H1 (cell line): ENCODE measurements around the gene GPR139.

Experiments
- CTCF ChIP-seq, 3 experiments: IDR thresholded peaks; 1 replicate in 2 of 3; 2 replicates in 1 of 3; pipeline versions ENCODE4 v1.5.1 to v1.6.1; 2011; ENCODE audit warnings: low read length in 3 of 3, mild to moderate bottlenecking in 3 of 3, inconsistent platforms in 2 of 3, low read depth in 1 of 3, moderate library complexity in 1 of 3; ENCODE audit not compliant: insufficient read depth in 1 of 3; ENCODE audit errors: control extremely low read depth in 1 of 3
- EZH2 ChIP-seq: fragments of 200-600 bp; sonication (generic); IDR thresholded peaks from 2 replicates; pipeline ENCODE4 v1.7.1; 2012; ENCODE audit warnings: low read depth, mild to moderate bottlenecking, moderate library complexity, low read length, inconsistent platforms; ENCODE audit not compliant: severe bottlenecking
- GABPA ChIP-seq: IDR thresholded peaks from 2 replicates; pipeline ENCODE4 v1.6.1; 2011; ENCODE audit warnings: mild to moderate bottlenecking, low read length, moderate library complexity, borderline replicate concordance; ENCODE audit not compliant: insufficient read depth
- HDAC2 ChIP-seq, 2 experiments: fragments of 300-600 bp in 1 of 2; sonication (generic) in 1 of 2; IDR thresholded peaks; 2 replicates each; pipeline ENCODE4 v1.6.1; 2011 to 2012; ENCODE audit warnings: low read depth in 2 of 2, low read length in 2 of 2, mild to moderate bottlenecking in 2 of 2, moderate library complexity in 2 of 2, borderline replicate concordance in 1 of 2, inconsistent platforms in 1 of 2
- JUND ChIP-seq: IDR thresholded peaks from 2 replicates; pipeline ENCODE4 v1.6.1; 2011; ENCODE audit warnings: mild to moderate bottlenecking, improper control_type of control experiment, low read length
- MAX ChIP-seq: IDR thresholded peaks from 2 replicates; pipeline ENCODE4 v1.6.1; 2012; ENCODE audit warnings: inconsistent platforms
- POLR2AphosphoS5 ChIP-seq: IDR thresholded peaks from 2 replicates; pipeline ENCODE4 v1.6.1; 2011; ENCODE audit warnings: low read depth, low read length
- SAP30 ChIP-seq: fragments of 300-600 bp; sonication (generic); IDR thresholded peaks from 2 replicates; pipeline ENCODE4 v1.7.1; 2012; ENCODE audit warnings: low read length, moderate library complexity, mild to moderate bottlenecking, inconsistent platforms; ENCODE audit not compliant: insufficient read depth, insufficient replicate concordance
- SP1 ChIP-seq: IDR thresholded peaks from 2 replicates; pipeline ENCODE4 v1.6.1; 2011; ENCODE audit warnings: low read depth, low read length
- ZNF274 ChIP-seq: IDR thresholded peaks from 2 replicates; pipeline ENCODE4 v1.7.0; 2012; ENCODE audit warnings: low read length, borderline replicate concordance; ENCODE audit errors: extremely low read depth

DNA sequence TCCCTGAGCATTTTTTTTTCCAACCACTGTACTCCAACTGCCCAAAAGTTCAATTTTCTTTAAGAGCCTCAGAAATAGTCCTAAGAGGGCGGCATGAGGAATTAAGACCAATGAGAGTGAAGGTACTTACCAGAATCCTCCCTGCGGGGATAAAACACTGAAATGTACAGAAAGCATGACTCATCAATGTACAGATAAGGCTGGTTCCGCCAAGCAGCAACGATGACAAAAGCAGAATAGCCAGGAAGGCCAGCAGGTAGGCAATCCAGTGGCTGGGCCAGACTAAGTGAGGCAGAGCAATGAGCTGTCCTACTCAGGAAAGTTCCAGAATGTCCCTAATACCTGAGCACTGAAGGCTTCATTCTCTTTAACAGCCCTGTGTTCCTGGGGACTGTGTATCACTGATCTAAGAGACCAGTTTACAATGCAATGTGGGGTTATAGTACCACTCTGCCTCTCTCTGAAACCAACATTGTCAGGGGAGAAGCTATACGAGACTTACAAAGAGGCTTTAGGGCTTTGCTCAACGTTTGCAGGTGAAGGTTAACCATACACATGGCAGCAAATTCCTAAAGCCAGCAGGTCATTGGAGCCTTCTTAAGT, 11.0 kb upstream of the GPR139 start:
- TF ChIP-seq SP1 (no peak), CTCF (IDR thresholded peaks at IDR 0.05; ENCODE audit: control extremely low read depth in 1 of 3, insufficient read depth in 1 of 3, low read depth in 1 of 3, low read length in 3 of 3) (no peak), SAP30 (no peak), MAX (no peak), HDAC2 (IDR thresholded peaks at IDR 0.05; ENCODE audit: borderline replicate concordance in 1 of 2, low read depth in 2 of 2, low read length in 2 of 2) (no peak), EZH2 (no peak), ZNF274 (no peak), GABPA (no peak), JUND (no peak), POLR2AphosphoS5 (no peak)
